OCI-LY1 (cell line): ENCODE measurements around the gene PPIL6.

ENCODE experiments used
- CTCF ChIP-seq: fragments of 200-600 bp; sonication (generic), shearing (Covaris generic); IDR thresholded peaks from 2 replicates; pipeline ENCODE4 v1.5.1; 2017; ENCODE audit warnings: mild to moderate bottlenecking, antibody characterized with exemption, low read length, moderate library complexity, mixed read lengths
- EZH2 ChIP-seq: fragments of 200-600 bp; sonication (generic), shearing (Covaris generic); IDR thresholded peaks from 2 replicates; pipeline ENCODE4 v1.8.0; 2017; ENCODE audit warnings: borderline replicate concordance, mixed run types, mild to moderate bottlenecking, antibody characterized with exemption, low read length, moderate library complexity, mixed read lengths

DNA sequence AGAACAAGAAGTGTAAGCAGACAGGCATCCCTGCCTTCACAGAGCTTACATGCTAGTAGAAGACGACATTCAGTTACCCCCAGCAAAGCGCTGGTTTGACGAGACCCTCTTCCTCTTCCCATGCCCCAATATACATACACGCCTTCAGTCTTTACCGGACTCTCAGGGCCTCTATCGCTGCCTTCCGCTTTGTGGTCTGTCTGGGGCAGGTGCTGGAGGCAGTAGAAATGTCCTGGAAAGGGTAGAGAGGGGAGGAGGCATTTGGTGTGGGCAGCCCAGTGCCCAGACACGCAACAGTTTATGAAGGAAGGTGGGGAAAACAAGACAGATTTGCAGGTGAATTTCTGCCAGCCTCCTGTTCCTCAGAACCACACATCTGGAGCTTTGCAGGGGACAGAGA is 6.1 kb upstream of the PPIL6 start:
- TF ChIP-seq CTCF, result no peak
- TF ChIP-seq EZH2, result no peak
